GM11168 (cell line): ENCODE data around the gene CLDN19.
"Not testable (repeated sequence)": the region's sequence is repeated elsewhere in the genome, so short reads cannot be mapped to it uniquely, and the experiment has no call there.

Source experiments
- in situ Hi-C: fragments of 300-500 bp; cut with MboI; formaldehyde crosslinking; loops from one replicate; pipeline ENCODE4 v1.12.0; 2022; ENCODE audit warnings: low sequenced_read_pairs; ENCODE audit not compliant: unreplicated experiment

Gene CLDN19

GRCh38 chr1:42741706-42742105, 1.7 kb upstream of the CLDN19 start:
- in situ Hi-C loops: no loop called here

- in situ Hi-C loops: no loop called here
These were observed 980 bp upstream of the CLDN19 start for GRCh38 chr1:42740851-42741580.

- in situ Hi-C loops: no loop called here
These were observed 1.3 kb downstream of the CLDN19 start for GRCh38 chr1:42738678-42739226.

GRCh38 chr1:42737986-42738677, 1.9 kb downstream of the CLDN19 start:
- in situ Hi-C loops: no loop called here

- in situ Hi-C loops: no loop called here
These were observed 2.8 kb downstream of the CLDN19 start for GRCh38 chr1:42737257-42737656.

- in situ Hi-C loops: no loop called here
These were observed 3.4 kb downstream of the CLDN19 start for GRCh38 chr1:42736571-42737200.

- in situ Hi-C loops: no loop called here
These were observed 3.9 kb downstream of the CLDN19 start for GRCh38 chr1:42736152-42736551.

GRCh38 chr1:42735477-42736105, 4.4 kb downstream of the CLDN19 start:
- in situ Hi-C loops: no loop called here

- in situ Hi-C loops: no loop called here
These were observed 5.0 kb downstream of the CLDN19 start for GRCh38 chr1:42735056-42735455.

GRCh38 chr1:42734201-42735035, 5.6 kb downstream of the CLDN19 start:
- in situ Hi-C loops: no loop called here

GRCh38 chr1:42733415-42734200, 6.4 kb downstream of the CLDN19 start:
- in situ Hi-C loops: no loop called here

- in situ Hi-C loops: no loop called here
These were observed 7.8 kb downstream of the CLDN19 start for GRCh38 chr1:42732126-42732680.

- in situ Hi-C loops: no loop called here
These were observed 8.5 kb downstream of the CLDN19 start for GRCh38 chr1:42731585-42731984.

- in situ Hi-C loops: no loop called here
These were observed 9.0 kb downstream of the CLDN19 start for GRCh38 chr1:42730988-42731387.

- in situ Hi-C loops: no loop called here
These were observed 10.0 kb downstream of the CLDN19 start for GRCh38 chr1:42730002-42730401.

- in situ Hi-C loops: not testable (repeated sequence)
These were observed 14.2 kb downstream of the CLDN19 start for GRCh38 chr1:42725820-42726219.

GRCh38 chr1:42723511-42723910, 16.5 kb downstream of the CLDN19 start:
- in situ Hi-C loops: no loop called here

GRCh38 chr1:42722403-42722802, 17.6 kb downstream of the CLDN19 start:
- in situ Hi-C loops: not testable (repeated sequence)

- in situ Hi-C loops: no loop called here
These were observed 18.1 kb downstream of the CLDN19 start for GRCh38 chr1:42721926-42722325.
